Fibroblast of the aortic adventitia (primary cell): ENCODE results near the gene NME4. TPM values are rescaled to one million over a fixed set of nuclear protein-coding genes. Genes with fewer than 3 reads are reported as not detected.

Experiments
- DNase-seq: peaks from one replicate; pipeline ENCODE4 v3.0.0-alpha.2; 2010; ENCODE audit warnings: low read depth
- H3K4me3 ChIP-seq: 2 replicates; pipeline ENCODE4 v1.5.1; 2011; ENCODE audit warnings: low read depth, mild to moderate bottlenecking, control low read depth, low read length, moderate library complexity
- total RNA-seq: library from RNA; depleted of rRNA; stranded (reverse); fragments of >200 nt; gene quantifications from 2 replicates; pipeline ENCODE4 v1.2.3, GENCODE V29; 2012; ENCODE audit warnings: low replicate concordance
- TF ChIP-seq, protein P1 (sequence below): IDR thresholded peaks from 2 replicates; pipeline ENCODE4 v1.5.1; 2011; ENCODE audit warnings: mild to moderate bottlenecking, low read length, control low read depth, inconsistent platforms; ENCODE audit not compliant: insufficient read depth

NME4 gene
- total RNA-seq, 1 donor: 75.8 TPM

DNA sequence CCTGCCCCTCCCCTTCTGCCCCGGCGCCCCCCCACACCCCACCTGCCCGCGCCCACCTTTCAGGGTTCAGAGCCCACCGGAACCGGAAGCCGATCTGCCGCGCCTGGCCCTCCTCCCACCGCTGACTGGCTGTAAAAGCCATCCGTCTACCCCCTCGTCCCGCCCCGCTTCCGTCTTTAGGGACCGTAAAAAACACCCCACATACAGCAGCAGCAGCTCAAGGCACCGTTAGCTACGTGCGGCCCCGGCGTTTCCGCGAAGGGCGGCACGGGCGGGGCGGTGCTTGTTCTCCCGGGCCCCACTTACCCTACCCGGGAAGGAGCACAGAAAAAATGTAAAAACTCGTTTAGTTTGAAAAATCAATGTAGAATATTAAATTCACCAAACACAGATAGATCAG lies 26.6 kb upstream of the NME4 start, which contains the start of gene MRPL28:
Gene MRPL28 (minus strand): TSS at position 96 of the 400 bp plus-strand sequence. CDS start 320 bp downstream, outside the sequence.
- TF ChIP-seq, protein P1, sequence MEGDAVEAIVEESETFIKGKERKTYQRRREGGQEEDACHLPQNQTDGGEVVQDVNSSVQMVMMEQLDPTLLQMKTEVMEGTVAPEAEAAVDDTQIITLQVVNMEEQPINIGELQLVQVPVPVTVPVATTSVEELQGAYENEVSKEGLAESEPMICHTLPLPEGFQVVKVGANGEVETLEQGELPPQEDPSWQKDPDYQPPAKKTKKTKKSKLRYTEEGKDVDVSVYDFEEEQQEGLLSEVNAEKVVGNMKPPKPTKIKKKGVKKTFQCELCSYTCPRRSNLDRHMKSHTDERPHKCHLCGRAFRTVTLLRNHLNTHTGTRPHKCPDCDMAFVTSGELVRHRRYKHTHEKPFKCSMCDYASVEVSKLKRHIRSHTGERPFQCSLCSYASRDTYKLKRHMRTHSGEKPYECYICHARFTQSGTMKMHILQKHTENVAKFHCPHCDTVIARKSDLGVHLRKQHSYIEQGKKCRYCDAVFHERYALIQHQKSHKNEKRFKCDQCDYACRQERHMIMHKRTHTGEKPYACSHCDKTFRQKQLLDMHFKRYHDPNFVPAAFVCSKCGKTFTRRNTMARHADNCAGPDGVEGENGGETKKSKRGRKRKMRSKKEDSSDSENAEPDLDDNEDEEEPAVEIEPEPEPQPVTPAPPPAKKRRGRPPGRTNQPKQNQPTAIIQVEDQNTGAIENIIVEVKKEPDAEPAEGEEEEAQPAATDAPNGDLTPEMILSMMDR: no peak
- H3K4me3 ChIP-seq: peak within 1 kb of the TSS; percentile 59

DNA sequence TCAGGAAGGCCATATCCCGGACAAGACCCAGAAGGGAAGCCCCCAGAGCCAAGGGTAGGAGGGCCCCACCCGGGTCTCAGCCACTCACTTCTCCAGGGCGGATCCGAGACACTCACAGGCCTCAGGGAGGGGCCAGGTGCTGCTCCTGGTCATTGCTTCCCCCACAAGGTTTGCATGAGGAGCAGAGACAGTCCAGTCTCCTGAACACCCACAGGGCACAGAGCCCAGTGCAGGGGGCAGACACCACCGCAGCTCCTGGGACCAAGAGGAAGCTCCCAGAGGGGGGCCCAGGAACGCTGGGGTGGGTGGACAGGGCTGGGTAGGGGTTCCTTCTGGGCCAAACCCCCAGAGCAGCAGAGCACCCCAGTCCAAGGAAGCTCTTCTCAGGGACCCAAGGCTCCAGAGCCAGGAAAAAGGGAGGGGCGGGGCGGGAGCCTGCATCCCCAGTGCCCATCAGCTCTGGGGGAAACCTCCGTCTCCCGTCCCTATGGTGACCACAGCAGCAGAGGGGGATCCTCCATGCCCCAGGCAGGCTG lies 26.0 kb upstream of the NME4 start:
- peak overlapping the region; percentile 6 for H3K4me3 ChIP-seq
- DNase-seq: no peak
- TF ChIP-seq, protein P1: no peak

More for the DNA sequence above, 26.6 kb upstream of the NME4 start, which contains the start of gene MRPL28:
- DNase-seq: peak; percentile 95

DNA sequence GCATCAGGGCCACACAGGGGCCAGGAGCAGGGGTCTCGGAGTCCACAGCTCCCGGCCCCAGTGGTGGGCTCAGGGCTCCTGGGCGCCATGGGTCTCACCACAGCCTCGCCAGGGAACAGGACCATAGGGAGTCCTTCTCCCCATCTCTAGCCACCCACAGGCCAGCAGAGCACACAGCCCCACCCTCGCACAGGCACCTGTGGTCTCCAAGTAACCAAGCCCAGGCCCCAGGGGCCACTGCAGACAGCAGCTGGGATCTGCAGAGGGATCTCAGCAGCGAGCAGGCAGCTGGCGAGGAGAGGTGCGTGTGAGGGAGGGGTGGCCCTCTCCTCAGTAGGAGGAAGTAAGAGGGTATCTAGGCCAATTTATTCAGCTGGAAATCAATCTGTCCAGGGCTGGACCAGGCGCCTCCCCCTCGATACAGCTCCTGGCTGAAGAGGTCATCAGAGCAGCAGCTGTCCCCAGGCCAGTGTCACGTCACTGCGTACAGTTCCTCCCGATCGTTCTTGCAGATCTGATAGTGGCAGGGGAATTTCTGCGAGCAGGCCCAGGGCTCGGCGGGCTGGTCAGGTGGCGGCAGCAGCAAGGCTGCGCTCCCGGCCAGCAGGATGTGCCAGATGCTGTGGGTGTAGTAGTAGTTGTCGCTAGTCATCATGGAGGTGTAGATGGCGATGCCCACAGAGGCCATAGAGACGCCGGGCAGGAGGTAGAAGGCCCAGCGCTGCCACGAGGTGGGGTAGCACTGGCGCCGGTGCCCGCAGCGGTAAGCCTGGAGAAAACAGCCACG lies 25.3 kb upstream of the NME4 start:
- no peak overlapping the region for H3K4me3 ChIP-seq
- TF ChIP-seq, protein P1: no peak
- no peak for DNase-seq

DNA sequence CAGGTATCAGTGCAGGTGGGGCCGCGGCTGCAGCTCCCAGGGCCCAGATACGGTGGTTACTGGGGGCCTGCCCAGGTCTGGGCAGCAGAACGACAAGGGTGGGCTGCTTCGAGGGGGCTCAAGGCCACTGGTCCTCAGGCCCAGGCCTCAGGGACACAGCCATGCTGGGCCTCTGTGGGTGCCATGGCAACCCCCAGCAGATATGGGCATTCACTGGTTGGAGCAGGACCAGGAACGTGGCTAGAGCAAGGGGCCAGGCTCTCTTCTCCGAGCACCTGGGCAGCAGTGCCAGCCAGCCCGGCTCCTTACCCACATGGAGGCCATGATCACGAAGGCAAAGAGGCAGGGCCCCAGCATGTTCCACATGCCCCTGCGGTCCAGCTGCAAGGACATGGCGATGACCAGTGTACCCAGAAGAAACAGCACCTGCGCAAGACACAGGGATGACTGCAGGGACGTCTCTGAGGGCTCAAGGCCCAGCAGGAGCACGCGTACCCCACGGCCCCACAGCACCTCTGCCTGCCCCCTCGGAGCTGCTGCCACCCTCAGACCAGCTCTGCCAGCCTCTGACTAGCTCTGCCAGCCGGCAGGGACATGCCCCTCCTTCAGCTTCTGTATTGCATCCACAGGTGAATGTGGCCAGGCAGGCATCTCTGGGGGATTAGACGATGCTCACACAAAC lies 24.6 kb upstream of the NME4 start:
- no peak overlapping the region for H3K4me3 ChIP-seq
- no peak for DNase-seq
- TF ChIP-seq, protein P1: no peak

DNA sequence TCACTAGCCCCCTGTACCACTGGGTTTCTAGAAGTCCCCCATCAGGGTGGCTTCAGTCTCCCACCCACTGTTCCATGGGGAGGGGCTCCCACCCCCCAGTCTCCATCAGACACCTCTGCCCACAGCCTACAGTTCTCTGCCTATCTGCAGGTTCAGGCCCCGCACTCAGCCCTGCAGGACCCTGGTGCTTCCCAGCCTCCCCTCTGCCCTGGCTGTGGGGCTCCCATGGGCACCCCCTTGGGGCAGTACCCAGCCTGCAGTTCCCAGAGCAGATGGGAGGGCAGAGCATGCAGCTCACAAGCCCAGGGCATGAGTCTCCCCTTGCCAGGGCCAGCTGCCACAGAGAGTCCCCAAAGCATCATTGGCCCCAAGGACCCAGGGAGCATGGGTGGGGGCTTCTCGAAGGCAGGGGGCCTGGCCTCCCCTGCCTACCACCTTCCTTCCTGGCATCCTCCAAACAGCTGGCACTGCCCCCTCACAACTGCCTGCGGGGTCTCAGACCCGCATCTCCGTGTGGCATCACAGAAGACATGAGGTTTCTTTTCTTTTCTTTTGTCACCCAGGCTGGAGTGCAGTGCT lies 23.9 kb upstream of the NME4 start:
- no peak for DNase-seq
- TF ChIP-seq, protein P1: no peak
- no peak overlapping the region for H3K4me3 ChIP-seq

DNA sequence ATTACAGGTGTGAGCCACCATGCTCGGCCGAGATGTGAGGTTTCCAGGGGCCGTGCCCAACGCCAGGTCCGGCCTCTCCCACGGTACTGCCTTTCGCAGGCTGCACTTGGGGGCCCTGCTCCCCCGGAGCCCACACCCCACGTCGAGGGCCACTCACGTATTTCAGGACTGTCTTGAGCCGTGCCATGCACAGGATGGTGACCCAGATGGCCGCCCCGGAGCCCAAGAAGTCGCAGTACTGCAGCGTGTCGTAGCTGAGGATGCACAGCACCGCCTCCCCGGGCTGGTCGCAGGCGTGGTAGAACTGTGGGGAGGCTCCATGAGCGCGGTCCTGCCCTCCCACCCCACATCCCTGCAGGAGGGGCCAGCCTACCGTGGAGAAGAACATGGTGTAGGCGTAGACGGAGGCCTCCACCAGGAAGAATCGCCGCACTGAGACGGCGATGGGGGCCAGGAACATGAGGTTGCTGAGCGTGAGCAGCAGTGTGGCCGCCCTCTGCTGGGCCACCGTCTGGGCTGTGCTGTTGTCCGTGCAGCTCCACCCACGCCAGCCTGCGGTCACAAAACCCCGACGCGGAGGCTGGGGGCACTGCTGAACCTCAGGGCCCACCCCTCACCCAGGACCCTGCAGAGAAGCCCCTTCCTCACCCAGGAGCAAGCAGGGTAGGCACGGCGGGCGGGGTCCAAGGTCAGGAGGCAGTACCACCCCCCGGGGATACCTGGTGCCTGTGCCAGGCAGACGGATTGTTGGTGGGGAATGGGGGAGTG lies 23.0 kb upstream of the NME4 start:
- DNase-seq: no peak
- H3K4me3 ChIP-seq: no peak overlapping the region
- TF ChIP-seq, protein P1: no peak
